GOT3 (cell line): ENCODE results near the gene CST7.

ENCODE experiments used
- DNase-seq: peaks from one replicate; lab custom pipeline; 2025; ENCODE audit warnings: mixed read lengths; lab: John Stamatoyannopoulos, UW

The CST7 gene

DNA sequence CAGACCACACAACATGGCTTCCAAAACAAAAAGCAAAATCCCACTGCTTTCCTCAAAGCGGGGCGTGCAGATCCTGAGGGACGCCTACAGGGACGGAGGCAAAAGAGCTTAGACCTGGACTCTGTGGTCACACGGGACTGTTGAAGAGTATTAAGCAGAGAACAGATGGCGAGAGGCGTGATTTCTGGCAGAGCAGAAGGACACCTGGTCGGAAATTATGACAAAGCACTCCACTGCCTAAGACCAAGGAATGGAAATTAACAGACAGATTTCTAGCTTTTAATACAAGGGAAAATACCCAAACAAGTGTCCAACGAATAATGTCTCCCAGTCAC lies 15.4 kb downstream of the CST7 start:
- no peak for DNase-seq

DNA sequence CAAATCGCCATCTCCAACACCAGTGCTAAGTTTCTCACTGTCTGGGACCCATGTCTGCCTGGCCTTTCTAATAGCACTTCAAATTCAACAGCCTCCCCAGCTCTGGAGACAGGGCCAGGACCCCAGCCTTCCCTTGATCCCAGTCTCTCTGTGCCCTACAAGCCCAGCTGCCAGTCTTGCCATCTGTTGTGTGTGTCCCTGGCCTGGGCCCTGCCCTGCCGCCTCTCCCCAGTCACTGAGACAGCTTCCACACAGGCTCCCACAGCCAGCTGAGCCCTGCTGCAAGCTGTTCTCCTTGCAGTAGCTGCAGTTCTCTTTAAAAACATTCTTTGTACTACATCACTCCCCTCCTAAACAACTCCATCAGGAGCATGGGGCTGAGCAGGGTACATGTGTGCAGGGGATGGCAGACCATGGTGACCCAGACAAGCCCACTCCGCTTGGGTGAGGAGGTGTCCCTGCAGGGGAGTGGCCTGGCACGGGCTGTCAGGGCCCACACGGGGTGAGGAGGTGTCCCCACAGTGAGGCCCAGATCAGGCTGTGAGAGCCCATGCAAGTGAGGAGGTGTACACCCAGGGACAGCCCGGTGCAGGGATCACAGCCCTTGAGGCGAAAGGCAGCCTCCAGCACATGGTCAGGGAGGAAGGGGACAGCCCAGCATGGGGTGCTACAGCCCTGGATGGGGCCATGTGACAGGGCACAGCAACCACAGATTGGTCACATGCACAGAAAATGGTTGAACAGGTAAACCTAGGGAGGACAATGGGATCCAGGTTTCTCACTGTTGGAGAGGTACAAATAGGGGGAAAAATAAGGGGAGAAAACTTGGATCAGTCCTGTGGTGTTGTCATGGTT lies 16.2 kb downstream of the CST7 start:
- no peak for DNase-seq

DNA sequence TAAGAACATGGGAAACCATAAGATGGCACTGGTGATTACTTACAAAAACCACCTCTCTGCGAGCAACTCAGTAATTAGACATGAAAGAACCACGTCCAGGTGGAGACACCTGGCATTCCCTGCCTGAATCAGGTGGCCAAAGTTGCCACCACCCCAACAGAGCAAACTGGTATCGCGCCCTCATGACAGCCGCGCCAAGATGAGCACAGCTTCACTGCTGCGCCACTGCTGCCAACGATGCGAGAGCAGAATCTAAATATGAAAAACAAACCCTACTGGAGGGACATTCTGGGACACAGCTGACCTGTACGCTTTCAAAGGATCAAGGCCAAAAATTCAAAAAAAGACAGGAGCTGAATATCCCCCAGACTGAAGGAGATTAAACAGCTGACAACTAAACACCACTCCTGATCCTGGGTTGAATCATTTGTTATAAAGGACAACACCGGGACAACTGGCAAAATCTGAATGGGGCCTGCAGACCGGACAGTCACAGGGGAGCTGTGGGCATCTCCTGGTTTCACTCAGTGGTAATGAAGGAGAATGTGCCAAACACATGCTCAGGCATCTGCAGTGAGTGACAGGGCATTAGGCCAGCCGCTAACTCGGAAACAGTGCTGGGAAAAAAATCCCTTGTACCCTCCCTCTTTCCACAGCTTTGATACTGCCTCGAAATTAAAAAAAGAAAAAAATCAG lies 17.4 kb downstream of the CST7 start:
- DNase-seq = no peak

DNA sequence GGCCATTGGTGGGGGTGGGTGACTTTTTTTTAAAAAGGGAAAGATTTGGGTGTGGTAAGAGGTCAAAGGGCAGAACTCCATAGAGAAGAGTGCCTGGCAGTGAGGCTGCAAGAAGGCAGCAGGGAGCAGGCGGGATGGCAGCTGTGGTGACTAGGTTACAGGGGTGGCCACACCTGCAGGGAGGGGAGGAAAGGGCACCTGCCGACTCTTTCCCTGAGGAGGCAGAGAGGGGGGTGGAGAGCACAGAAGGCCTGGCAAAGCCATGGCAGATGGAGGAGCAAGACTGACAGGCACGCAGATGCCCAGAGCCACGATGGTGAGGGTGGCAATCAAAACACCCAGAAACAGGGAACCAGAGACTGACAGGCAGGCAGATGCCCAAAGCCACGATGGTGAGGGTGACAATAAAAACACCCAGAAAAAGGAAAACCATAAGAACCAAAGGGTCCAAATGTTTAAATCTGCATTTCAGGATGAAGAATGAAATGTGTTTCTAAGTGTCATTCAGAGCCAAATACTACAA lies 19.3 kb downstream of the CST7 start:
- DNase-seq = no peak

DNA sequence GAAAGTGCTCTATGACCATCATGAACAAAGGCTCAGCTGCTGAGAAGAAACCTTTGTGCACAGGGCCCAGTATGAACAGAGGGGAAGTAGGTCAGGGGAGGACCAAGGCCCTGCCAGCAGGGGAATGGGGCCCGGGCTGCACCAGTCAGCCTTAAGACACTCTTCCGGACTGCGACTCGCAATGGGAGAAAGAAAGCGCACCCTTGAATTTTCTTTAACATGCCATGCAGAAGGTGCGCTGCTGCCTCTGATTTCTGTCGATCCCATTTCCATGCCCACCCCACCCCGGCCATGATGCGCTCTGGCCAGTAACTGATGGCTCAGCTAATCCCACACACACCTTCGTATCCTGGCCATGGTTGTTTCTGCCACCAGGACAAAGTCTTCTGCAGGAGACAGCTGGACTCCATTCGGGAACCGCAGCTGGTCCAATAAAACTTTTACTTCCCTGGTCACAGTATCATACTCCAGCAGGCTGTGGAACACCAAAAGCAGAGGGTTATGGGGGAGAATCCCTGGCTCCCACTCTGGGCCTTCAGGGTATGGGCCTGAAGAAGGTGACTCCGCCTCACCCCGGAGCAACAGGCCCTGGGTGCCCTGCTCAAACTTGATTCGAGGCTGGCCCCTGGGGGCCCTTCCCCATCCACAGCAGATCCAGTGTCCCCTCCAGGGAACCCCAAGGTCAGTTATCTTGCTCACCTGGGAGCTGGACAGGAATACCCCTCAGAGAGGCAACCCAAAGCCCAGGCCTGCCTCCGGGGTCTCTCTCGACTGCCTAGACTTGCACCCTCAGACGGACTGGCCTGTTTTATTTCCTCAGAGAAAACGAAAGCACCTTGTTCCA lies 20.3 kb downstream of the CST7 start:
- no peak for DNase-seq

DNA sequence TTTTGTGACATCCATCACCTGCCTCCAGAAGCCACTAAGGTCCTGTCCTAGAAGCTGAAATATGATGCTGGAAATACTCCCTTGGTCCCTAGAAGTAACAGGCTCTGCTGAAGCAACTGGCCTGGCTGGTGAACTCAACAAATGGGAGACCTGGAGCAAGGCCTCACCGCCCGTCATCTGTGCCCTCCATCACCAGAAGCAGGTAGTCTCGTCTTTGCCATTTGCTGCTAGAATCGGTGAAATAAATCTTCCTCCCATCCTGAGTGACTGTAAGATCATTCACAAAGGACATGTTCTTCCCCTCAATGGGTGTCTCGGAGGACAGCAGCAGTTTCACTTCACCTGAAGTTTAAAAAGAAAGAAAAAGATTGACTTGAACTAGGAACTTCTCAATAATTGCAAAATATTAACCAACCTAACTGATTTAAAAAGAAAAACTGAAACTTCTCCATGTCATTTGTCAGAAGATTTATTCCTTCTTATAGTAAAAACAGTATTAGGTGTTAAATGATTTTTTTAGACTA lies 21.0 kb downstream of the CST7 start:
- DNase-seq = no peak

DNA sequence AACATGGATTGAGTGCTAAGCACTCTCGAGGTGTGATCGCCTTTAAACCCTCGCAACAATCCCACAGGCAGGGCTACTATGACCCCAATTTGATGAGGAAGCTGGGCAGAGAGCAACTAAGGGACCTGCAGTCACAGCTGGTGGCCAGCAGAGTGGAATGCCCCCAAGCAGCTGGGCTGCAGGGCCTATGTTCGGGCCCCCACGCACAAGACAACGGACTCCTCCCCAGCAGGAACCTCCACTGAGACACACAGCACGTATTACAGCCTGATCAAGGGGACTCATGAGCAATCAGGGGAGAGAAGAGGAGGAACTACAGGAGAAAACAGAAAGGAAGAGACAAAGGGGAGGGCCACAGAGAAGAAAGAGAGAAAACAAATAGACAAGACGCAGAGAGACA lies 21.7 kb downstream of the CST7 start:
- no peak for DNase-seq

DNA sequence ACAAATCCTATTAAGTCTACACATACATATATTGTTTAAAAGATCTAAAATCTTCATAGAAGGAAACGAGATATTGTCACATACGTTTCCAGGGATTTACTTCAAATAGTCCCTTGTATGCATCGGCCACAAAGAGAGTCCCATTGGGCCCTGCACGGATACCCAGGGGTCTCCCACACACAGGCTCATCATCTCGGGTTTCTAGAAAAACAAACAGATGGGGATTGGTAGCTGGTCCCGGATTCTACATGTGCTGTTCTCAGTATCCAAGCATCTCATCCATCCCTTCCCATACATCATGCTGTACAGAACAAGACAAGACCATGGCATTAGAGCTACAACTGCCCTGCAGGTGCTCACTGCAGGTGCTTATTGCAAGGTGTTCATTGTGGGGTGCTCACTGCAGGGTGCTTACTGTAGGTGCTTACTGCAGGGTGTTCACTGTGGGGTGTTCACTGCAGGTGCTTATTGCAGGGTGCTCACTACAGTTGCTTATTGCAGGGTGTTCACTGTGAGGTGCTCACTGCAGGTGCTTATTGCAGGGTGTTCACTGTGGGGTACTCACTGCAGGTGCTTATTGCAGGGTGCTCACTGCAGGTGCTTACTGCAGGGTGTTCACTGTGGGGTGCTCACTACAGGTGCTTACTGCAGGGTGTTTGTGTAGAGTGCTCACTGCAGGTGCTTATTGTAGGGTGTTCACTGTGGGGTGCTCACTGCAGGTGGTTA lies 22.5 kb downstream of the CST7 start:
- no peak for DNase-seq

DNA sequence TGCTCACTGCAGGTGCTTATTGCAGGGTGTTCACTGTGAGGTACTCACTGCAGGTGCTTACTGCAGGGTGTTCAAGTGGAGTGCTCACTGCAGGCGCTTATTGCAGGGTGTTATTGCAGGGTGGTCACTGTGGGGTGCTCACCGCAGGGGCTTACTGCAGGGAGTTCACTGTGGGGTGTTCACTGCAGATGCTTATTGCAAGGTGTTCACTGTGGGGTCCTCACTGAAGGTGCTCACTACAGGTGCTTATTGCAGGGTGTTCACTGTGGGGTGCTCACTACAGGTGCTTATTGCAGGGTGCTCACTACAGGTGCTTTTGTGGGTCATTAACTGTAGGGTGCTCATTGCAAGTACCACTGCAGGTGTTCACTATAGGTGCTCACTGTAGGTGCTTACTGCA lies 23.3 kb downstream of the CST7 start:
- no peak for DNase-seq

DNA sequence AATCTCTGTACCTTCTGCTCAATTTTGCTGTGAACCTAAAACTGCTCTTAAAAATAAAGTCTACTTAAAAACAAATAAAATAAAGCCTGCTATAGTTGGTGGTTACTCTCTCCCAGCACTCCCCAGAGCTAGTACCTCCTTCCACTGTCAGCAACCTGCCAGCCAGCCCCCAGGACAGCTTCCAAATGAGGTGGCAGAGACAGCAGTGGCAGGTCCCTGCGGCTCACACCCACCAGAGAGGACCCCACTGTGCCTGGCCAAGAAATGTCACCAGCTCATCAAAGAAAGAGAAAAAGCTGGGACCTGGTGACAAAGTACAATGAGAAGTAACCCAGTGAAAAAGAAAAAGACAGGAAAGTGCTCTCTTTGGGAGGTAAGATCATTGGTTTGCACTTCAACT lies 28.3 kb downstream of the CST7 start:
- no peak for DNase-seq

DNA sequence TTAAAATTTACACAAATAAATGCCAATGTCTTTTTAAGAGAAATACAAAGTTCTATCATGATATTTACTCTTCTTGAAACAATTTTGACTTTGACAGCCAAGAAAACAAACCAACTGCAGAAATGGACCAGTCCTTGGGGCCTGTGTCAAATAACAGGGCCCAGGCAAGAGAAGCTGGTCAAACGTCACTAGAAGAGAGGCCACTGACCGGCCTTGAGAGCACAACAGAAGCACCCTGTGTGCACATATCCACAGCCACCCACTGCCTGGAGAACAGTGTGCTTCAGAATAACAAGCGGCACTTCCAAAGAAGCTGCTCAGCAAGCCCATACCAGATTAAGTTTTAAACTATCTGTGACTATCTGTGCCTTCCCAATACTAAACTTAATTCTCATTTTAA lies 28.7 kb downstream of the CST7 start:
- DNase-seq = no peak

DNA sequence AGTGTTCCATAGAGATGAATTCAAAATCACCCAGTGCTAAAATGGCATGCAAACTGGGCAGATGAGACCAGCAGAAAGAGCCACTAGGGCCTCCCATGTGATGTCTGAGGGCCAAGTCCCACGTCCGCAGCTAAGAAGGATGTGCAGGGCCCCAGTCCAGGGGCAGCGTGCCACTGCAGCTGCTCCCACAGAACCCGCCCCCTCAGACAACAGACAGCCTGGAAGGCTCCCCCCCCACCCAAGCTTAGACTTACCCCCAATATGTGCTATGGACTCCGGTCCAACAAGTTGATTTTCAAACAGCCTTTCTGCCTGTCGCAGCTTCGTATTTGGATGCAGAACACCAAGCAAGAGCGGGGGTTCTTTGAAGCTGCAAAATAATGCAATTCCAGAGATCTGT lies 29.4 kb downstream of the CST7 start:
- no peak for DNase-seq

DNA sequence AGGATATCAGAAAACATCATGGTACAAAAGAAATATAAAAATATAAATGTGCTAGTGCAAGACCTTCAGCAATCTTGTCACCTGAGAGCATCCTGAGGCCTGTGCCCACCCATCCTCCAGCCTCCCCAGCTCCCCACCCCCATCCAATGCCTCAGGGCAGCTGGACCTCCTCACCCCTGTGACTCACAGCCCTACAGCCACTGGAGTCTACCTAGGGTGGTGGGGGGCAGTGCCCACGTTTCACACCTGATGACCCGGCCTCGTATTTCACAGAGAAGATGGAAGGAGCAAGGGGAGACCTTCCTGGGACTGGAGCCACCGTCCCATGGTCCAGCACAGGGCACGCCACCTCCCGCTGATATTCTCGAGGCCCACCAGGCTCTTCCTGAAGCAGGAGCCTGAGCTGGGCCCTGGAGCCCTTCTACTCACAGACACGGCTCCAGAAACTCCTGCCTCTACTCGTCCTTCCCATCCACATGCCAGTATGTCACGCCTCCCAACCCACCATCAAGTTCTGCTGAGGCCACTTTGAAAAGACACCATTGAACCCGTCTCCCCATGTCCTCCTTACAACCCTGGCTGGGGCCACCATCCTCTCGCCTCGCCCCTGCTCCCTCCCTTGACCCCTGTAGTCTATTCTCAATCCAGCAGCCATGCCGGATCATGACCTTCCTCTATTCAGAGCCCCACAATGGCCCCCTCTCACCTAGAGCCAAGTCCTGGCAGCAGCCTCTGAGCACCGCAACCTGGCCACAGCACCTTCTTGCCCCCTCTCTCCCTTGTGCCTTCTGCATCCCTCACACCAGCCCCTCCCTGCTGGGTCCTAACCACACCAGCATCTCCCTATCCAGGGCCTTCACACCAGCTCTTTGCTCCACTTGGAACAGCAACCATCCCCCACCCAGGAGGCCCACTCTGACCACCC lies 30.2 kb downstream of the CST7 start:
- no peak for DNase-seq

DNA sequence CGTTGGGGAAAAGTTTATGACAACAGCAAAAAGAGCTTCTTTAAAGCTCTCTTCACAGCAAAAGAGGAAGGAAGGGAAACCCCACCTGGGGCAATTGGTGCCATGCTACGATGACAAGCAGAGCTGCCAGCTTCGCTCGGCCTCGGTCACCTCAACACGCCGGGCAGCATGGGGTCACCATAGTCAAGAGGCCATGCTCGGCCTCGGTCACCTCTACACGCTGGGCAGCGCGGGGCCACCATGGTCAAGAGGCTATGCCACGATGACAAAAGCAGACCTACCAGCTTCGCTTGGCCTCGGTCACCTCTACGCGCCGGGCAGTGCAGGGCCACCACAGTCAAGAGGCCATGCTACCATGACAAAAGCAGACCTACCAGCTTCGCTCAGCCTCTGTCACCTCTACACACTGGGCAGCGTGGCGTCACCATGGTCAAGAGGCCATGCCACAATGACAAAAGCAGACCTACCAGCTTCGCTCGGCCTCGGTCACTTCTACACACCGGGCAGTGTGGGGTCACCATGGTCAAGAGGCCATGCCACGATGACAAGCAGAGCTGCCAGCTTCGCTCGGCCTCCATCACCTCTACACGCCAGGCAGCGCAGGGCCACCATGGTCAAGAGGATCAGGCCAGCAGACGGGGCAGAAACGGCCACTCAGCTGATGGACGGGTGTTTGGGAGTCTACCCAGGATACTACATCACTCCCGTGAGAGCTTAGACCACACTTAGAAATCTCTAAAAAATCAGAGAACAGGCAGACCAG lies 31.4 kb downstream of the CST7 start:
- DNase-seq = no peak

DNA sequence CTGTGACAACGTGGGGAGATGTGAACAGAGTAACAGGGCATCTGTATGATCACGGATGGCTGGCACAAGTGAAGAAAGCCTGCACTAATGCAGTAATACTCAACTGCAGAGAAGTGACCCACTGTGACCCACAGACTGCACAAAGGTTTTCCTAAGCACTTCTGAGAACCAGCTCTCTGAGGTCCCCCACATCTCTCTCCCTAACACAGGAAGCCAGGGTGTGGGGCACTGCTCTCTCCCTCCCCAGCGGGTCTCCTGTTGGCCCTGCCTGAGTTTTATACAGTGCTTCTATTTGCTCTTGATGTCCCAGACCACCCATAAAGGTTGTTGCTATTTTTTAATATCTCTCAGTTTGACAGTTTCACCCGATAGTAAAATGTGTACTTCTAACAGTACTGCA lies 32.2 kb downstream of the CST7 start:
- DNase-seq = no peak

DNA sequence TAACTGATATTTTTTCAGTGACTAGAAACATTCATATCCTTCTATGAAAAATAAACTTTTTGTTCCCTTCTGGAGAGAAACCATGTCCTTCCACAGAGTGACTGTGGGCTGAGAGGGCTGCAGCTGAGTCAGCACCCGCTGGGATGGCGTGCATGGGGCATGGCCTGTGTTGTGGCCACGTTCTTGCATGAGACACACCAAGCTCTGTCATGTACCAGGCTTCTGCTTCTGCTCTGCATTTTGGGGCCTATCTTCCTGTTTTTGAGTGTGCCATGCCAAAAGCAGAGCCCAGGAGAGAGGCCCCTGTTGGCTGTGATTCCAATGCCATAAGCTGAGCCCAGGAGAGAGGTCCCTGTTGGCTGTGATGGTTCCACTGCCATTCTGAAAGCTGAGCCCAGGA lies 32.7 kb downstream of the CST7 start:
- DNase-seq = no peak

DNA sequence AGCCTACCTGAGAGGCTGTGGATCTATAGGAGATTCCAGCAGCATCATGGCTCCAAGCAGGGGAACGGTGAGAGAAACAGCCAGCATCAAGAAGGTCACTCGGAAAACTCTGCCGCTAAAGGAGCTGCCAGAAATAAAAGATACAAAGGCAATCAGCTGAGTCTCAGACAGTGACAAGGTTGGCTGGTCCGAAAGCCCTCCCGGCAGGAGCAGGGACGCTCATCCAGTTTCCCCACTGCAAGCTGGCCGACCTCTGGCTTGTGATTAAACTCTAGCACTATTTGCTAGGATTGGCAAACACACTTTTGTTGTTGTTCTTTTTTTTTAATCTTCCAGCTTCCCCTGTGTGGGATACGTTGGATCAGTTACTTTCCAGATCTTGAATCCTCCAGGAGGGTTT lies 34.8 kb downstream of the CST7 start:
- no peak for DNase-seq

DNA sequence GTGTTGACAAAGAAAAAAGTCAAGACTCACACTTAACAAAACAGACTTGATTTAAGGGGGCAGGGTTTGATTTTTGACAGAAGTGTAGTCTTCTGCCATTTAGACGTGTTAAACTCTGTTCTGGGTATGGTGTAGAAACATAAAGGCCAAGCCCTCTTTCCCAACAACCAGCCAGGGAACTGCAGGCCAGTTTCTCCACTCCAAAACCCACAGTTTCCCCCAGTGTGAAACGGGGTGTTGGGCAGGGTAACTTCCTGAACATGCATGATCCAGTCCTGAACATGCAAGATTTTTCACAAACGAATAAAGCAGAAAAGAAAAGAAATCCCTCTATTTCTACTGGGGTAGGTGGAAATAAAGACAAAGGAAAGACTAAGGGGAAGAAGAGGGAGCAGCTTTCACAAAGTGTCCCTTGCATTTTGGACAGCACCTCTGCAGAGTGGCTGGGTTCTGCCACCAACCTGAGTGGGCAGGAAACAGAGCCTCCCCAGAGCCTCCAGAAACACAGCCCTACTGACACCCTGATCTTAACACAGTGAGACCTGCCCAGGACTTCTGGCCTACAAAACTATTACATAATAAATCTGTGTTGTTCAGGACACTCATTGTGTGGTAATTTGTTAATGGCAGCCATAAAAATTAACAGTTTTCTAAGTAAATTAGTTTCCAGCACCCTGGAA lies 36.0 kb downstream of the CST7 start:
- no peak for DNase-seq

DNA sequence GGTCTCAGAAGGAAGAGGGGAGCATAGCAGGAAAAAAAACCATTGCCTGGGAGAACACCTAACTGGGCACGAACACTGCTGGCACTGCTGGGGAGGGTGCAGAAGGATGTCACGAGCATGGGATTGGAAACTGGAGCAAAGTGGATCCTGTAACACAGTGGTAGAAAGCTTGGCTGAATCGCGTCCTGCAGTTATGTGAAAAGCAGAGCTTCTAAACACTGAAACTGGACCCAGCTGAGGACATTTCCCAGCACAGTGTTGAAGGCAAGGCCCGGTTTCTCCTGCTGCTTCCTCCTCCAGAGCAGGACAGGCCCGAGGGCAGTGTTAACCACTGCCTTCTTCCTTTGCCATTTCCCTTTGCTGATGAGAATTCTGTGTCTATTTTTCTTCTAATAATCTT lies 36.7 kb downstream of the CST7 start:
- no peak for DNase-seq
